Astrocyte (in vitro differentiated cells and primary cell): Measurements from ENCODE around the gene EHD1.

Experiments
- EZH2 ChIP-seq: IDR thresholded peaks from 2 replicates; pipeline ENCODE4 v1.6.1; 2012; ENCODE audit warnings: mild to moderate bottlenecking, low read length, inconsistent platforms; ENCODE audit not compliant: insufficient read depth
- TF ChIP-seq, protein P1 (sequence below): IDR thresholded peaks from 2 replicates; pipeline ENCODE4 v1.5.1; 2011; ENCODE audit warnings: low read depth, mild to moderate bottlenecking, inconsistent platforms, low read length, moderate library complexity; ENCODE audit not compliant: insufficient read depth

DNA sequence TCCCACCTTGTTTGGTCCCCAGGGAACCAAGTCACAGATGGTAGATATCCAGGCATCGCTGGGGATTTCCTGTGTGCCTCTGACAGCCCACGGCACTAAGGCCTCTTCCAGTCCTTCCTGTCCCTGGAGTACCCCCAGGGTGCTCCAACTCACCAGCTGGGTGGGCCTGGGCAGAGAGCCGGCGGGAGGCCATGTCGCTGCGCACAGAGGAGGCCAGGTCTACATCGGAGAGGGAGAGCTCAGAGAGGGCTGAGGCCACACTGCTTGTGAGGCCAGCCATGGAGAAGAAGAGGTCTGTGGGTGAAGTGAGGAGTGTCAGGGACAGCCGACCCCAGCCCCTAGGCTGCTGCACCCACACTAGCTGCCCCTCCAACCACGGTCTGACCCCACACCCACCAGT, 33.3 kb upstream of the EHD1 start:
- TF ChIP-seq, protein P1, sequence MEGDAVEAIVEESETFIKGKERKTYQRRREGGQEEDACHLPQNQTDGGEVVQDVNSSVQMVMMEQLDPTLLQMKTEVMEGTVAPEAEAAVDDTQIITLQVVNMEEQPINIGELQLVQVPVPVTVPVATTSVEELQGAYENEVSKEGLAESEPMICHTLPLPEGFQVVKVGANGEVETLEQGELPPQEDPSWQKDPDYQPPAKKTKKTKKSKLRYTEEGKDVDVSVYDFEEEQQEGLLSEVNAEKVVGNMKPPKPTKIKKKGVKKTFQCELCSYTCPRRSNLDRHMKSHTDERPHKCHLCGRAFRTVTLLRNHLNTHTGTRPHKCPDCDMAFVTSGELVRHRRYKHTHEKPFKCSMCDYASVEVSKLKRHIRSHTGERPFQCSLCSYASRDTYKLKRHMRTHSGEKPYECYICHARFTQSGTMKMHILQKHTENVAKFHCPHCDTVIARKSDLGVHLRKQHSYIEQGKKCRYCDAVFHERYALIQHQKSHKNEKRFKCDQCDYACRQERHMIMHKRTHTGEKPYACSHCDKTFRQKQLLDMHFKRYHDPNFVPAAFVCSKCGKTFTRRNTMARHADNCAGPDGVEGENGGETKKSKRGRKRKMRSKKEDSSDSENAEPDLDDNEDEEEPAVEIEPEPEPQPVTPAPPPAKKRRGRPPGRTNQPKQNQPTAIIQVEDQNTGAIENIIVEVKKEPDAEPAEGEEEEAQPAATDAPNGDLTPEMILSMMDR = no peak
- TF ChIP-seq EZH2 = no peak
